DMS53 treated with DMSO at 0.1 percent for 48 hours (cell line): ENCODE results near the gene DGKH.
A peak's percentile ranks its signal among the peaks of the same experiment; 100 is the strongest.

Experiments used
- DNase-seq: peaks from one replicate; lab custom pipeline; 2025; ENCODE audit not compliant: unreplicated experiment; lab: John Stamatoyannopoulos, UW

DGKH gene

GRCh38 chr13:42272115-42272803, 223.8 kb downstream of the DGKH start, which contains the start of gene AKAP11:
TSS of gene AKAP11 (plus strand) at chr13:42272152. CDS start at chr13:42286349, 14,197 bp downstream.
- no peak for DNase-seq

GRCh38 chr13:42272804-42273175, 224.3 kb downstream of the DGKH start:
- DNase-seq = no peak

DNA sequence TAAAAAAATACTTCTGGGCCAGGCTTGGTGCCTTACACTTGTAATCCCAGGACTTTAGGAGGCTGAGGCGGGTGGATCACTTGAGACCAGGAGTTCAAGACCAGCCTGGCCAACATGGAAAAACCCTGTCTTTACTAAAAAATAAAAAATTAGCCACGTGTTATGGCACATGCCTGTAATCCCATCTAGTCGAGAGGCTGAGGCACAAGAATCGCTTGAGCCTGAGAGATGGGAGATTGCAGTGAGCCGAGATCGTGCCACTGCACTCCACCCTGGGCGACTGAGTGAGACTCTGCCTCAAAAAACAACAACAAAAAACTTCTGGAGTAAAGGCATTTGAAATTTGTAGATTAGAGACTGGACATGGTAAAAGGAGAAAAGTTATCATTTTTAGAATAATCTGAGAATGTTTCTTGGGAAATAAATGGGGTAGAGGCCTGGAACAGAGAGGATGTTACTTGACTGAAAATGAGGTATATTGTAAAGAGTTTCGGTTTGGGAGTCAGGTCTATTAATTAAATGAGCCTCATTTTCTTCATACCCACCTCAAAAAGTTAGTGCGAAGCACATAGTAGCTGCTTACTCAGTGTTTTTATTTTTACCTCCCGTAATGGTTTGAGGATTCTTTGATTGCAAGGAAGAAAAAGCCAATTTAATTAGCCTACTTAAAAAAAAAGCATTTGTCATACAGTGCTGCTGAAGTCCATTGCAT, 226.1 kb downstream of the DGKH start:
- DNase-seq = no peak

- no peak for DNase-seq
Observed at GRCh38 chr13:42275098-42275471, 226.6 kb downstream of the DGKH start.

GRCh38 chr13:42275506-42275905, 227.1 kb downstream of the DGKH start:
- no peak for DNase-seq

DNA sequence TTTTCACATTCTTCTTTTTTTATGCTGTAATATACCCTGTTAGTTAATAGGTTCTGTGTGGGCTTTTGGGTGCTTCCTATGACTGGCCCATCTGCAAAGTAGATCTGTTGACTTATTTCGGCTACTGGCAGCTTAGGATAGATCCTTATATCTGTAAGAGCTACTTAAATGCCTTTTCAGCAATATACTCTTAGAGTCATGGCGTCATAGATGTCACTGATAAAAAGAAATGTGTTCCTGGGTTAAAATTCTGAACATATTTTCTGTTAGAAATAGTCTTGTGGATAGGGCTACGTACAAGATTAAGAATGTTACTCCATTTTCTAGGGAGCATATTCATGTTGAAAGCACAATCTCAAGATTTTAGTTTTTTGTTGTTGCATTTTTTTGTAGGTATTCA, 228.2 kb downstream of the DGKH start:
- DNase-seq = no peak

GRCh38 chr13:42277618-42278276, 229.3 kb downstream of the DGKH start:
- DNase-seq = no peak

GRCh38 chr13:42279080-42279479, 230.6 kb downstream of the DGKH start:
- DNase-seq = no peak

DNA sequence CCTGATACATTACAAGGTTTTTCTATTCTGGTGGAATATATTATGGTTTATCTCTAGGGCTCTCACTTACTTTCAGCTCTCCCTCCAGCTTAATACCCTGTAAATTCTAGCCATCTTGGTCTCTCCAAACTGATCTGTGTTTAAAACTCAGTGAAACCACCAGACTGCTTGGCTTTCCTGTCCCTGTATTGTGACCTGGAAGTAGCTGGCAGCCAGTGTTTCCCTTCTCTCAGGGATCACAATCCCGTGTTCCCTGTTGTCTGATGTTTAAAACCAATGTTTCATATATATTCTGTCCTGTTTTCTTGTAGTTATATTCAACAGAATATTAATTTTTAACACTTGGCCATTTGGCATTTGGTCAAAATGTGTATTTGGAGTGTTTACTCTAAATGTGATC, 231.5 kb downstream of the DGKH start:
- DNase-seq = no peak

- DNase-seq = no peak
Observed at GRCh38 chr13:42280537-42280936, 232.1 kb downstream of the DGKH start.

DNA sequence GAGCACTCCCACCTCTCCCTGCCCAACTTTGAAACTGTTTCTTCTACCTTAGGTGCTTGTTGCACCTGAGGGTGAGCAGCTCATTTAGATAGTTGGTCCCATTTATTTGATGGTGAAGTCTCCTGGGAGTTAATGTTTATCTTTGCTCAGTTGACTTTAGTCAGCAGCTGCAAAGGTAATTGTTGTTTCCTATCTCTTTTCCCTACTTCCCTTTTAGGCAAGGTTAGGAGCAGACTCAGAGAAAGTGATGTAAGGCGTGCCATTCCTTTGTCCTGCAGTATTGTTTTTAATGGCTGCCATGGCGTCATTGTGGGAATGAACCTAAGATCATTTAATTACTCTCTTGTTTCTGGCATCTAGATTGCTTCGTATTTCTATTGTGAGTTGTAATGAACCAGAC, 235.1 kb downstream of the DGKH start:
- DNase-seq = peak; percentile 36

DNA sequence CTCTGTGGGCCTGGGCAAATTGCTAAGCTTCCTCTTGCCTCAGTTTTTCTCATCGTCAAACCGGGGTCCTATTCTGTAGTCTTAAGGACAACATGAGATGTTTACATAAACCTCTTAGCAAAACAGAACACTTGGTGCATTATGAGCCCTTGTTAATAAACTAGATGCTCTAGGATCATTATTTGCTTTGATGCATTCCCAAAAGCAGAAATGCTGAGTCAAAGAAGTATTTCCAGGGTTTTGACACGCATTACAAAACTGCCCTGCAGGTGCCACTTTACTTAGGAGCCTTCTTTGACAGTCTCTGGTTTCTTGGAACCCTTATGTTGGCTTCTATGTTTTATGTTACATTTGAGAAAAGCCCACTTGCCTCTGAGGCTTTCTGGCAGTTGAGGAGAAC, 235.6 kb downstream of the DGKH start:
- DNase-seq = no peak
